DND-41 (cell line): Measurements from ENCODE around the gene PTPRD.

Experiments
- EZH2 ChIP-seq: IDR thresholded peaks from 3 replicates; pipeline ENCODE4 v1.6.1; 2012; ENCODE audit warnings: borderline replicate concordance, low read depth, mild to moderate bottlenecking, moderate library complexity, low read length, inconsistent platforms; ENCODE audit not compliant: severe bottlenecking
- TF ChIP-seq, protein P1 (sequence below): IDR thresholded peaks from 2 replicates; pipeline ENCODE4 v1.5.1; 2012; ENCODE audit warnings: borderline replicate concordance, low read length, moderate library complexity, mild to moderate bottlenecking; ENCODE audit not compliant: poor library complexity, severe bottlenecking; ENCODE audit errors: extremely low read depth

DNA sequence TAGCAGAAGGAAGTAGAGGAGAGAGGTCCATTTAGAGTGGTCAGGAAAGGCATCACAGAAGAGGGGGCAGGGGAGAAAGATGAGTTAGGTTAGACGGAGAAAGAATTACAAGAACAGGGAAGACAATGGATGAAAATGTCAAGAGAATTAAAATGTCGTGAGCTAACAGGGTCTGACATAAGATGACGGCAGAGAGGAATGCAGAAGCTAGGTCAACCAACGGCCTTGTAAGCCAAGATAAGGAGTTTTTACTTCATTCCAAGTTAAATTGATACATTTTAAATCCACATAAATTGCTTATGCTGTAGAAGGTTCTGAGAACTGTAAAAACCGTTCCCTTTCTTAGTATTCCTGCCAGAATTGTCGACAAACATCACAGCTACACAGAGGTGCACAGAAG is 1916.3 kb downstream of the PTPRD start:
- TF ChIP-seq, protein P1, sequence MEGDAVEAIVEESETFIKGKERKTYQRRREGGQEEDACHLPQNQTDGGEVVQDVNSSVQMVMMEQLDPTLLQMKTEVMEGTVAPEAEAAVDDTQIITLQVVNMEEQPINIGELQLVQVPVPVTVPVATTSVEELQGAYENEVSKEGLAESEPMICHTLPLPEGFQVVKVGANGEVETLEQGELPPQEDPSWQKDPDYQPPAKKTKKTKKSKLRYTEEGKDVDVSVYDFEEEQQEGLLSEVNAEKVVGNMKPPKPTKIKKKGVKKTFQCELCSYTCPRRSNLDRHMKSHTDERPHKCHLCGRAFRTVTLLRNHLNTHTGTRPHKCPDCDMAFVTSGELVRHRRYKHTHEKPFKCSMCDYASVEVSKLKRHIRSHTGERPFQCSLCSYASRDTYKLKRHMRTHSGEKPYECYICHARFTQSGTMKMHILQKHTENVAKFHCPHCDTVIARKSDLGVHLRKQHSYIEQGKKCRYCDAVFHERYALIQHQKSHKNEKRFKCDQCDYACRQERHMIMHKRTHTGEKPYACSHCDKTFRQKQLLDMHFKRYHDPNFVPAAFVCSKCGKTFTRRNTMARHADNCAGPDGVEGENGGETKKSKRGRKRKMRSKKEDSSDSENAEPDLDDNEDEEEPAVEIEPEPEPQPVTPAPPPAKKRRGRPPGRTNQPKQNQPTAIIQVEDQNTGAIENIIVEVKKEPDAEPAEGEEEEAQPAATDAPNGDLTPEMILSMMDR = no peak
- no peak for TF ChIP-seq EZH2
